ENCODE data around the gene PIK3CB.

The PIK3CB gene

DNA sequence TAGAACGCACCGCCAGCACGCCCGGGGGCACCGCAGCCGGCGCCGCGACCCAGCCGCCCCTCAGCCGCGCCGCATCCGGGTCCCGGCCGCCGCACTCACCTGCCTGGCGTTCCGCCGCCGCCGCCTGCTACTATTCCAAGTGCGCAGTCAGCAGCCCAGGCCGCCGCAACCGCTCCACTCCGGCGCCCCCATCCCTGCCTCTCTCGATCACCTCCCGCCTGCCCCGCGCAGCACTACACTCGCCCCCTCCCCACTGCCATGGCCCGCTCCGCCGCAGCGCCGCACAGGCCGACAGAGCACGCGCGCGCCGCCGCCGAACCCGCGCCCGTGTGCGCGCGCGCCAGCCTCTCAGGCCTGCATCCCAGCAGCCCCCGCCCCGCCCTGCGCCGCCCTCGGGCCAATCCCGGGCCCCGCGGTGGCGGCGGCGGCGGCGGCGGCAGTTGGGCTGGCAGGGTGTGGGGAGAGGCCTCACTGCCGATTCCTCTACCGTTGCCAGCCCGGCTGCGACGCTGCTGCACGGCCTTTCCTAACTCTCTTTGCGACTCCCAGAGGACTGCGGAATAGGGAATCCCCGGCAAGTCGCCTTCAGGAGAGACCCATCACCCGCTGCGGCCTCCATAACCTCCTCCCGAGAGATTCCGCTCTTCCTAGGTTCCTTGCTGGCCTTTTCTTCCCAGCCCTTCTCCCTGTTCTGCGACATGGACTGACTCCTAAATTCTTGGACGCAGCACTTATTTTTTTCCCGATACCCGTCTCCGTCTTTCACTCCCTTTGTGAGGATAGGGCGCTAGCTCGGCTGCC lies at the start of gene PIK3CB:
TSS of gene PIK3CB (minus strand) at position 333 of the 801 bp plus-strand sequence. CDS start 75,585 bp downstream, outside the sequence.
- Histone ChIP-seq H3K9ac (peak within 1 kb of the TSS; percentile 85), H3K4me2 (peak within 1 kb of the TSS; percentile 90), H3K79me2 (ENCODE audit: insufficient read depth, low read depth) (peaks cover 39% of the 10 kb centered on the region), H3K36me3 (ENCODE audit: insufficient read depth) (no peaks in the 10 kb centered on the region), H3K27me3 (ENCODE audit: insufficient read depth, low read depth) (no peaks in the 10 kb centered on the region), H4K20me1 (ENCODE audit: insufficient read depth) (no peaks in the 10 kb centered on the region), H3K4me3 (IDR thresholded peaks at IDR 0.05; ENCODE audit: insufficient read depth, low read depth, low read length) (peak within 1 kb of the TSS; percentile 89), H3K27ac (peak within 1 kb of the TSS; percentile 74), H2AFZ (ENCODE audit: low read depth) (peak within 1 kb of the TSS; percentile 96), H3K4me1 (ENCODE audit: low read depth, poor library complexity, severe bottlenecking) (peaks cover 19% of the 10 kb centered on the region)
- TF ChIP-seq, protein P1, sequence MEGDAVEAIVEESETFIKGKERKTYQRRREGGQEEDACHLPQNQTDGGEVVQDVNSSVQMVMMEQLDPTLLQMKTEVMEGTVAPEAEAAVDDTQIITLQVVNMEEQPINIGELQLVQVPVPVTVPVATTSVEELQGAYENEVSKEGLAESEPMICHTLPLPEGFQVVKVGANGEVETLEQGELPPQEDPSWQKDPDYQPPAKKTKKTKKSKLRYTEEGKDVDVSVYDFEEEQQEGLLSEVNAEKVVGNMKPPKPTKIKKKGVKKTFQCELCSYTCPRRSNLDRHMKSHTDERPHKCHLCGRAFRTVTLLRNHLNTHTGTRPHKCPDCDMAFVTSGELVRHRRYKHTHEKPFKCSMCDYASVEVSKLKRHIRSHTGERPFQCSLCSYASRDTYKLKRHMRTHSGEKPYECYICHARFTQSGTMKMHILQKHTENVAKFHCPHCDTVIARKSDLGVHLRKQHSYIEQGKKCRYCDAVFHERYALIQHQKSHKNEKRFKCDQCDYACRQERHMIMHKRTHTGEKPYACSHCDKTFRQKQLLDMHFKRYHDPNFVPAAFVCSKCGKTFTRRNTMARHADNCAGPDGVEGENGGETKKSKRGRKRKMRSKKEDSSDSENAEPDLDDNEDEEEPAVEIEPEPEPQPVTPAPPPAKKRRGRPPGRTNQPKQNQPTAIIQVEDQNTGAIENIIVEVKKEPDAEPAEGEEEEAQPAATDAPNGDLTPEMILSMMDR (conservative IDR thresholded peaks at IDR 0.05; ENCODE audit: low read depth, low read length) = no peak

DNA sequence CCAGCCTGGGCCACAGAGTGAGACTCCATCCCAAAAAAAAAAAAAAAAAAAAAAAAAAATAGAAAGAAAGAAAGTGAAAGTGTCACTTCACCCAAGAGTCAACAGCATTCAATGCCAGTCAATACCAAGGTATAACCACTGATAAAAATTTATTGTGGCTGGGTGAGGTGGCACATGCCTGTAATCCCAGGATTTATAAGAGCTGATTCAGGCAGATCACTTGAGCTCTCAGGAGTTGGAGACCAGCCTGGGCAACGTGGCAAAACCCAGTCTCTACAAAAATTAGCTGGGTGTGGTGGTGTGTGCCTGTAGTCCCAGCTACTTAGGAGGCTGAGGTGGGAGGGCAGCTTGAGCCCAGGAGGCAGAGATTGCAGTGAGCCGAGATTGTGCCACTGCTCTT lies 46.5 kb upstream of the PIK3CB start:
- TF ChIP-seq, protein P1 (conservative IDR thresholded peaks at IDR 0.05; ENCODE audit: low read depth, low read length) = no peak
- H3K79me2 ChIP-seq (ENCODE audit: insufficient read depth, low read depth) = no peaks in the 10 kb centered on the region
- no peak overlapping the region for H3K4me2 ChIP-seq
- no peak overlapping the region for H3K9ac ChIP-seq
- no peaks in the 10 kb centered on the region; the same call in 1 of the 2 replicates for H3K27me3 ChIP-seq (ENCODE audit: insufficient read depth, low read depth)
- H3K4me1 ChIP-seq (ENCODE audit: low read depth, poor library complexity, severe bottlenecking) = no peaks in the 10 kb centered on the region
- H3K36me3 ChIP-seq (ENCODE audit: insufficient read depth) = no peaks in the 10 kb centered on the region
- H4K20me1 ChIP-seq (ENCODE audit: insufficient read depth) = no peaks in the 10 kb centered on the region
- H3K27ac ChIP-seq = no peak overlapping the region
- H2AFZ ChIP-seq (ENCODE audit: low read depth) = no peak overlapping the region
- H3K4me3 ChIP-seq (IDR thresholded peaks at IDR 0.05; ENCODE audit: insufficient read depth, low read depth, low read length) = no peak overlapping the region

DNA sequence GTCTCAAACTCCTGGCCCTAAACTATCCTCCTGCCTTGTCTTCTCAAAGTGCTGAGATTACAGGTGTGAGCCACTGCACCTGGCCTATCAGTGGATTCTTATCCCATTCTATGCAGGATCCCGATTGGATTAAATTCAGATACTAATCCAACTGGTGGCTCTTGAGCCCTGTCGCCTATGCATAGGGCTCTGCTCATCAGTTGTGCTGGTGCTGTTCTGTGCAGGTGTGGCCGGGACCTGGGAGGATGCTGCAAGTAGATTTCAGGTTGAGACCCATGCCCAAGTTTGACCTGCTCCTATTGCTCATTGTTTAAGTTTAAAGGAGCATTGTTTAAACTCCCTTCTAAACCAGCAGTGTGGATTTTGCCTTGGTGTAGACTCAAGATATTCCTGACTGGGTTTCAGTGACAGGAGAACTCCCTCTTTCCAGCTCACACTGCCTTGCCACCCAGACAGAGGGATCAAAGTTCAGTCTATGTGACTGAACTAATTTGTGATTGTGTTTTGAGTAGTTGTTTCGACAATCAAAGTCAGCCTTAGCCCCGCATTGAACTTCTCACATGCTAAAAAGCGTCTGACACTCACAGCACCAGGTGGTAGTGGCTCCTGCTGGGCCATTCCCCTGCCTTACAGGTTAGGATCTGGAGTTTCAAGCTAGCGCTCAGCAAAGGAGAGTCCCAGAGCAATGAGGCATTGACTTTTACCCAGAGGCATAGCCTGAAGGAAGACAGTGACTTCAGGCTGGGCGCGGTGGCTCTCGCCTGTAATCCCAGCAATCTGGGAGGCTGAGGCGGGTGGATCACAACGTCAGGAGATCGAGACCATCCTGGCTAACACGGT lies 45.0 kb upstream of the PIK3CB start:
- no peak overlapping the region for H3K4me3 ChIP-seq (IDR thresholded peaks at IDR 0.05; ENCODE audit: insufficient read depth, low read depth, low read length)
- H3K27ac ChIP-seq = no peak overlapping the region
- H3K27me3 ChIP-seq (ENCODE audit: insufficient read depth, low read depth) = no peaks in the 10 kb centered on the region; the same call in 1 of the 2 replicates
- no peaks in the 10 kb centered on the region for H3K36me3 ChIP-seq (ENCODE audit: insufficient read depth)
- TF ChIP-seq, protein P1 (conservative IDR thresholded peaks at IDR 0.05; ENCODE audit: low read depth, low read length) = no peak
- no peaks in the 10 kb centered on the region for H3K79me2 ChIP-seq (ENCODE audit: insufficient read depth, low read depth)
- H2AFZ ChIP-seq (ENCODE audit: low read depth) = no peak overlapping the region
- H3K4me2 ChIP-seq = no peak overlapping the region
- no peaks in the 10 kb centered on the region for H3K4me1 ChIP-seq (ENCODE audit: low read depth, poor library complexity, severe bottlenecking)
- no peaks in the 10 kb centered on the region for H4K20me1 ChIP-seq (ENCODE audit: insufficient read depth)
- H3K9ac ChIP-seq = no peak overlapping the region

DNA sequence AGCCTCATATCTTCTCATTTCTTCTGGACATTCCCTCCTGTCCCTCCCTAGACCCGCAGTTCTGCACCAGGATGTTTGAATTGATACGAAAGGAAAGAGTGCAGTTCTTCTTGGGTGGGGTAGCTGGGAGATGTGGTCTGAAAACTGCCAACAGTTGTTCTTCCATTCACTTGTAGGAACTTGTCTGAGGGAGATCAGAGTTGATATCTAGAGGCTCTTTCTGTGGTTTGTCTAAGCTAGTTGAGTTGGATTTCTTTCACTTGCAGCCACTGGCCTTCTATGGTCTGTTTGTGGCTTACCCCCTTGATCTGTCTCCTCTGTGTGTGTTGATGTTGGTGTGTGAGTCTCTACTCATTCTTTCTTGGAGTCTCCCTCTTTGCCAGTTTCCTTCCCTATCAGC lies 42.5 kb upstream of the PIK3CB start:
- TF ChIP-seq, protein P1 (conservative IDR thresholded peaks at IDR 0.05; ENCODE audit: low read depth, low read length) = no peak
- Histone ChIP-seq H3K4me1 (ENCODE audit: low read depth, poor library complexity, severe bottlenecking) (no peaks in the 10 kb centered on the region), H3K79me2 (ENCODE audit: insufficient read depth, low read depth) (no peaks in the 10 kb centered on the region), H3K4me3 (IDR thresholded peaks at IDR 0.05; ENCODE audit: insufficient read depth, low read depth, low read length) (no peak overlapping the region), H3K27me3 (ENCODE audit: insufficient read depth, low read depth) (no peaks in the 10 kb centered on the region; the same call in 1 of the 2 replicates), H4K20me1 (ENCODE audit: insufficient read depth) (no peaks in the 10 kb centered on the region), H2AFZ (ENCODE audit: low read depth) (no peak overlapping the region), H3K27ac (no peak overlapping the region), H3K36me3 (ENCODE audit: insufficient read depth) (no peaks in the 10 kb centered on the region), H3K4me2 (no peak overlapping the region), H3K9ac (no peak overlapping the region)

All from KMS-11 (cell line).